ENCODE data around the gene GALNS.
A peak's percentile ranks its signal among the peaks of the same experiment; 100 is the strongest.

Gene GALNS, protein sequence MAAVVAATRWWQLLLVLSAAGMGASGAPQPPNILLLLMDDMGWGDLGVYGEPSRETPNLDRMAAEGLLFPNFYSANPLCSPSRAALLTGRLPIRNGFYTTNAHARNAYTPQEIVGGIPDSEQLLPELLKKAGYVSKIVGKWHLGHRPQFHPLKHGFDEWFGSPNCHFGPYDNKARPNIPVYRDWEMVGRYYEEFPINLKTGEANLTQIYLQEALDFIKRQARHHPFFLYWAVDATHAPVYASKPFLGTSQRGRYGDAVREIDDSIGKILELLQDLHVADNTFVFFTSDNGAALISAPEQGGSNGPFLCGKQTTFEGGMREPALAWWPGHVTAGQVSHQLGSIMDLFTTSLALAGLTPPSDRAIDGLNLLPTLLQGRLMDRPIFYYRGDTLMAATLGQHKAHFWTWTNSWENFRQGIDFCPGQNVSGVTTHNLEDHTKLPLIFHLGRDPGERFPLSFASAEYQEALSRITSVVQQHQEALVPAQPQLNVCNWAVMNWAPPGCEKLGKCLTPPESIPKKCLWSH

DNA sequence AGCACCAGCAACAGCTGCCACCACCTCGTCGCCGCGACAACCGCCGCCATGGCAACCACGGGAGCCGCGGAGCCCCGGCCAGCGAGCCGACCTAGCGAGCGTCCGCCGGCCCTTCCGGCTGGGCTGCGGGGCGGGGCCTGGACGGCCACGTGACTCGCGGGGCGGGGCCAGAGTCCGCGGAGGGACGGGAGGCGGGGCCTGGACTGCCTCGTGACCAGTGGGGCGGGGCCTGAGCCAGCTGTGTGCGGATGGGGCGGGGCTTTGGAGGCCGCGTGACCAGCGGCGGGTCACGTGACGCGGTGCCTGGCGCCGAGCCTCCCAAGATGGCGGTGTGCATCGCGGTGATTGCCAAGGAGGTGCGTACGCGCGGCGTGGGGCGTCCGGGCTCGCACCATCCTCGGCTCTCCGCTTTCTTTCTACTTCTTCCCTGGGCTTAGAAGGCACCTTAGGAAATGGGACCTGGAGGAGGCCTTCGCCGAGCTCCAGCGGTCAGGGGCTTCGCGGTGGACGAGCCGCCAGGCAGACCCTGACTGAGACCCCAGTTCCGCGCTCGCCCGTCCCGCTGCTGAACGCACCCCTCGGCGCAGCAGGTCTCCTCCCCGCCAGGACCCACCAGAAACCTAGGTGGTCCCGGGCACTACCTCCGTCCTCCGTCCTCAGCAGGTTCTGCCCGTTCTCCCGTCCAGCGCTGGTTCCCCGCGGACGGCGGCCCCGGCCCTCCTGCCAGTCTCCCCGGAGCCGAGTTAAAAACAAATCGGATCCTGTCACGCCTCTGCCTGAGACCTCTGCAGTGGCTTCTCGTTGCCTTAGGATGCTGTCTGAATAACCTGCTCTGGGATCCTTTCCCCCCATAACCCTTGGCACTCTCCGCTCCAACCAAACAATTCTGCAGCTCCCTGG lies at the start of gene GALNS, which contains the start of gene TRAPPC2L:
Gene GALNS (minus strand): TSS at position 120 of the 900 bp plus-strand sequence. CDS start 70 bp downstream, at position 50.
Gene TRAPPC2L (plus strand): TSS at position 300 of the 900 bp plus-strand sequence. CDS start 24 bp downstream, at position 324.
- DNase-seq (ENCODE audit: low spot score): peak; percentile 100
- in situ Hi-C loops (cut with MboI; ENCODE audit: low sequenced_read_pairs, unreplicated experiment): no loop called here
- TF ChIP-seq CTCF (IDR thresholded peaks at IDR 0.05; ENCODE audit: borderline replicate concordance, control extremely low read depth, extremely low read depth, insufficient read depth, missing control alignments): no peak

DNA sequence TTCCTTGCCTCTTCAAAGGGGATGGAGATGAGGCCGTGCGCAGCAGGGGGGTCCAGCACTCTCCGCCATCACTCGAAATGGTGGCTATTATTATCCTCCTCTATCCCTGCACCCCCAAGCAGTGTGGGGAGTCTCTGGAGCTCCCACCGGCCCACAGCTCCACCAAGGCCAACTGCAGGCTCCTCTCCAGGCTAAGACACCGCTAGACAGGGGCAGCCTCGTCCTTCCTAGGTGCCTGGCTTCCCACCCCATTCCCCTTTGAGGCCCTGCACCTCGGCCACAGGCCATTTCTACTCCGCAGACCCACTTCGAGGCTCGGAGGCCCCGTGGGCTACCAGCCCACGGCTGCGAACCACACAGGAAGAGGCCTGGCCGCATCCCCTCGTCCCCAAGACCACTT lies 49.3 kb upstream of the GALNS start:
- DNase-seq (ENCODE audit: low spot score): no peak
- no peak for TF ChIP-seq CTCF (IDR thresholded peaks at IDR 0.05; ENCODE audit: borderline replicate concordance, control extremely low read depth, extremely low read depth, insufficient read depth, missing control alignments)
- in situ Hi-C loops (cut with MboI; ENCODE audit: low sequenced_read_pairs, unreplicated experiment): no loop called here

DNA sequence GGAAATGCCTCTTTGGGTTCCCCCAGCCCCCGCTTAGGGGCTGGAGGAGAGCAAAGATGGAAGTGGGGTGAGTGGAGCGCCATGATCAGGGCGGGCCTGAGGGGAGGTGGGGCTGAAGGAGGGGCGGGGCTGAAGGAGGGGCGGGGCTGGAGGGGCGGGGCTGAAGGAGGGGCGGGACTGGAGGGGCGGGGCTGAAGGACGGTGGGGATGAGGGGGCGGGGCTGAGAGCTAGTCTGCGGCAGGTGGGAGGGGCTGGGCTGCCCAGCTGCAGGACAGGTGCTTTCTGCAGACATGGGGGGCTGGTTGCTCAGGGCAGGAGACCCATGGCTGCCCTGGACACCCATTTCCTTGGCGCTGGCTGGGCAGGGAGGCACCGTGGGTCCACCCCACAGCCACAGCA lies 48.8 kb upstream of the GALNS start:
- DNase-seq (ENCODE audit: low spot score): peak; percentile 88

GRCh38 chr16:88904676-88905365 lies 48.1 kb upstream of the GALNS start:
- no peak for TF ChIP-seq CTCF (IDR thresholded peaks at IDR 0.05; ENCODE audit: borderline replicate concordance, control extremely low read depth, extremely low read depth, insufficient read depth, missing control alignments)
- DNase-seq (ENCODE audit: low spot score): no peak
- in situ Hi-C loops (cut with MboI; ENCODE audit: low sequenced_read_pairs, unreplicated experiment): no loop called here

More for the DNA sequence above, 48.8 kb upstream of the GALNS start:
- TF ChIP-seq CTCF (IDR thresholded peaks at IDR 0.05; ENCODE audit: borderline replicate concordance, control extremely low read depth, extremely low read depth, insufficient read depth, missing control alignments): no peak
- in situ Hi-C loops (cut with MboI; ENCODE audit: low sequenced_read_pairs, unreplicated experiment): no loop called here

GRCh38 chr16:88903267-88903666 lies 46.5 kb upstream of the GALNS start:
- no peak for DNase-seq (ENCODE audit: low spot score)
- no peak for TF ChIP-seq CTCF (IDR thresholded peaks at IDR 0.05; ENCODE audit: borderline replicate concordance, control extremely low read depth, extremely low read depth, insufficient read depth, missing control alignments)
- in situ Hi-C loops (cut with MboI; ENCODE audit: low sequenced_read_pairs, unreplicated experiment): no loop called here

- TF ChIP-seq CTCF (IDR thresholded peaks at IDR 0.05; ENCODE audit: borderline replicate concordance, control extremely low read depth, extremely low read depth, insufficient read depth, missing control alignments): no peak
- in situ Hi-C loops (cut with MboI; ENCODE audit: low sequenced_read_pairs, unreplicated experiment): no loop called here
Observed at GRCh38 chr16:88902744-88903143, 46.0 kb upstream of the GALNS start.

More at GRCh38 chr16:88902744-88903143, 46.0 kb upstream of the GALNS start:
- no peak for DNase-seq (ENCODE audit: low spot score)
